GM21529 (cell line): ENCODE data around the gene CDK7.
"Not testable (repeated sequence)": the region's sequence is repeated elsewhere in the genome, so short reads cannot be mapped to it uniquely, and the experiment has no call there.

Source experiments
- ATAC-seq: cut with Tn5 transposase; IDR thresholded peaks from one replicate; pipeline ENCODE4 v1.9.1; 2021; ENCODE audit not compliant: unreplicated experiment

Gene CDK7

GRCh38 chr5:69236733-69237132 lies 2.0 kb downstream of the CDK7 start:
- ATAC-seq, result not testable (repeated sequence)

GRCh38 chr5:69237877-69238276 lies 3.2 kb downstream of the CDK7 start:
- no peak for ATAC-seq

GRCh38 chr5:69238760-69239251 lies 4.1 kb downstream of the CDK7 start:
- ATAC-seq, result no peak

GRCh38 chr5:69242215-69242927 lies 7.7 kb downstream of the CDK7 start:
- no peak for ATAC-seq

GRCh38 chr5:69245031-69245430 lies 10.3 kb downstream of the CDK7 start:
- ATAC-seq, result no peak

GRCh38 chr5:69248019-69248418 lies 13.3 kb downstream of the CDK7 start:
- no peak for ATAC-seq

- ATAC-seq, result no peak
Observed at GRCh38 chr5:69250593-69250992, 15.9 kb downstream of the CDK7 start.

GRCh38 chr5:69252437-69252836 lies 17.8 kb downstream of the CDK7 start:
- no peak for ATAC-seq

GRCh38 chr5:69255940-69256339 lies 21.3 kb downstream of the CDK7 start:
- ATAC-seq, result not testable (repeated sequence)

- ATAC-seq, result no peak
Observed at GRCh38 chr5:69257577-69257976, 22.9 kb downstream of the CDK7 start.

GRCh38 chr5:69261034-69261433 lies 26.3 kb downstream of the CDK7 start:
- ATAC-seq, result no peak

- ATAC-seq, result no peak
Observed at GRCh38 chr5:69265931-69266330, 31.2 kb downstream of the CDK7 start.

- ATAC-seq, result no peak
Observed at GRCh38 chr5:69268899-69269298, 34.2 kb downstream of the CDK7 start.

- no peak for ATAC-seq
Observed at GRCh38 chr5:69270840-69271239, 36.2 kb downstream of the CDK7 start.

- no peak for ATAC-seq
Observed at GRCh38 chr5:69271376-69271775, 36.7 kb downstream of the CDK7 start.

GRCh38 chr5:69275563-69275962 lies 40.9 kb downstream of the CDK7 start:
- no peak for ATAC-seq

GRCh38 chr5:69276422-69277174 lies 41.9 kb downstream of the CDK7 start:
- no peak for ATAC-seq

- ATAC-seq, result no peak
Observed at GRCh38 chr5:69279517-69279916, 44.8 kb downstream of the CDK7 start.

GRCh38 chr5:69281114-69281513 lies 46.4 kb downstream of the CDK7 start:
- ATAC-seq, result no peak

- no peak for ATAC-seq
Observed at GRCh38 chr5:69284203-69284602, 49.5 kb downstream of the CDK7 start.

- ATAC-seq, result no peak
Observed at GRCh38 chr5:69285448-69286116, 50.9 kb downstream of the CDK7 start.

GRCh38 chr5:69288069-69288468 lies 53.4 kb downstream of the CDK7 start:
- ATAC-seq, result no peak
